HG03097 (cell line): Measurements from ENCODE around the gene OLFM1.

ENCODE experiments used
- ATAC-seq: cut with Tn5 transposase; IDR thresholded peaks from one replicate; pipeline ENCODE4 v1.9.1; 2021; ENCODE audit not compliant: unreplicated experiment, low FRiP score

The OLFM1 gene

DNA sequence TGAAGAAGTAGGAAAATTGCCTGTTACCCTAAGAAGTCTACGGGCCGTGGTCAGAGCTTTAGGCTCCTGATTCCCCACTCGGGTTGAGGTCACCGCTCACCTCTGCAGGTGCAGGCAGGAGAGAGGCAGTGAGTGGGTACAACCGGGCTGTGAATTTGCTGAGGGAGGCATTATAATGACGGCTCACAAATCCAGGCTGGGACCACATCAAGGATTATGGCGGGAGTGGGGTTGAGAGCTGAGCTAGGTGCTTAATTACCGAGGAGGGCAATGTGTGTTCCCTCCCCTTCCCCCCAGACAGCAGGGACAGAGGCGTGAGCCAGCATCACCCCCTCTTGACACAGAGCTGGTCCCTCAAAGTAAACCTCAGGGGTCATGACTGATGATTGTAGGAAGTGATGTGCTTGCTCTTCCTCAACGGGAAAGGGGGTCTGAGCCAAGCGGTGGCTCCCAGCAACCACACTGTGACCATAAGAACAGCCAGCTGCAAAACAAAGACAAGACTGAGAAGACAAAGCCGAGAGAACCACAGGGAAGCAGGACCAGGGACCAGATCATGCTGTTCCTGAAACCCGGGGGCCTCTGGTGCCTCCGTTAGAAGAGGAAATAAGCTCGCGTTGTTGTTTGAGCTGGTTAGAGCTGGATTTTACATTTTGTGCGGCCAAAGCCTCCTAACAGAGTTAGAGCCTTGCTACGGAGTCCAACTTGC, 77.7 kb downstream of the OLFM1 start:
- no peak for ATAC-seq

DNA sequence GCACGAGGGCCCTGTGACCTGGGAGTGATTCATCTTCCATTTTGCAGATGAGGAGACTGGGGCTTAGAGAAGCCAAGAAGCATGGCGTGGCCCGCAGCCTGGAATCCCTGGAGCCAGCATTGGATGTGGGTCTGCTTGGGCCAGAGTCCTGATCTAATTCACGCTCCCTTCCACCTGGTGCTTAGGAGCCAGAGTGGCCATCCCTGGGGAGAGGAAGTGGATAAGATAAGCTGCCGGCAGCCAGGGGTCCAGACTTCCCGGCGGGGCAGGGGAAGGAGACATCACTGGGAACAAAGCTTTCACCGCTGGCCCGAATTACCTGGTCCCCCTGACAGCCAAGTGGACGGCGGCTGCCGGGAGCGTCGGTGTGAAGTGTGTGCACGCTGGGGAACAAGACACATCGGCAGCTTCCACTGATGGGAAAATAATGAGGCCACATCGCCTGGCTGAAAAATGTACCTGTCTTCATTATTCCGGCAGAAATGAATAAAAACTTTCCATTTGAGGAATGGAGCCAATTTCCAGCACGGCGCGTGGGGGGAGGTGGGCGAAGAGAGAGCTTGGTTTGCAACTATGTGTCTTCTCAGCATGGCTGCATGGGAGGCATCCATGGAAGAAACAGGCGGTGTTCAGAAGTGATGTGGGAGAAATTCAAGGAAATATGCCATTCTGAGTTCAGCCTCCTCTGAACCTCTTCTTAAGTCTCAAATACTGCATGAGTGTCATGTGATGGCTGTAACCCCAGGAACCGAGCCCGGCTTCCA, 78.5 kb downstream of the OLFM1 start:
- ATAC-seq: no peak

DNA sequence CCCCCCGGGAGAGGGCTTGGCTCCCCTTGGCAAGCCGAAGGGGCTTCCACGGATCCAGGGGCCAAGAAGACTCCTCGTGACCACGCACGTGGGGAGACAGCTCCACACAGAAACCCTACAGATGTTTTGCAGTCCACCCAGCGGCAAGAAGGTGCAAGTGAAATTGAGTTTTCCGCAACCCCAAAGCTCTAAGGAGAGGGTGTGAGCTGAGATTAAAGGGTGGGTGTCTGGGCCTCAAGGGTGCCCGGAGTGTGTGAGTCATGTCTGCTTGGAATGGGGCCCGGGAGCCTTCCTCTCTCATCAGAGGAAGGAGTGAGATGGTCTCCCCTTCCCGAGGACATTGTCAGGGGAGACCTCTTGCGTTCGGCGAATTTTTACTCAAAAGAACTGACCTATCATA, 79.1 kb downstream of the OLFM1 start:
- no peak for ATAC-seq

DNA sequence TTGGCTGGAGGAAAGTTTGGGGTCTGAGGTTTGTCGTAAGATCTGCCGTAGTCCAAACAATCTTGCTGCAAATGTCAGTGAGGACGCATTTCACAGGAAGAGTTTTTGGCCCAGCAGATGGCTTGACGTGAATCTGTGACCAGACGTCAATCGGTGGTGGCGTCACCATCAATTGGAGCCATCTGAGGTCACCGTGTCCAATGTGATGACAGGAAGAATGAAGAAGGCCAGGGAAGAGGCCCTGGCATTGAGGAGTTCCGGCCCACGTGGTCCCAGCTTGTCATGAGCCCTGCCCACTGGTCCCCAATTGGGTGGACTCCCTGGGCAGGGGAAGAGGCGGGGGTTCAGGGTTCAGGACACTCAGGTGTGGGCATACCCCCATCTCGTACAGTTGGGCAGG, 79.9 kb downstream of the OLFM1 start:
- ATAC-seq: no peak

DNA sequence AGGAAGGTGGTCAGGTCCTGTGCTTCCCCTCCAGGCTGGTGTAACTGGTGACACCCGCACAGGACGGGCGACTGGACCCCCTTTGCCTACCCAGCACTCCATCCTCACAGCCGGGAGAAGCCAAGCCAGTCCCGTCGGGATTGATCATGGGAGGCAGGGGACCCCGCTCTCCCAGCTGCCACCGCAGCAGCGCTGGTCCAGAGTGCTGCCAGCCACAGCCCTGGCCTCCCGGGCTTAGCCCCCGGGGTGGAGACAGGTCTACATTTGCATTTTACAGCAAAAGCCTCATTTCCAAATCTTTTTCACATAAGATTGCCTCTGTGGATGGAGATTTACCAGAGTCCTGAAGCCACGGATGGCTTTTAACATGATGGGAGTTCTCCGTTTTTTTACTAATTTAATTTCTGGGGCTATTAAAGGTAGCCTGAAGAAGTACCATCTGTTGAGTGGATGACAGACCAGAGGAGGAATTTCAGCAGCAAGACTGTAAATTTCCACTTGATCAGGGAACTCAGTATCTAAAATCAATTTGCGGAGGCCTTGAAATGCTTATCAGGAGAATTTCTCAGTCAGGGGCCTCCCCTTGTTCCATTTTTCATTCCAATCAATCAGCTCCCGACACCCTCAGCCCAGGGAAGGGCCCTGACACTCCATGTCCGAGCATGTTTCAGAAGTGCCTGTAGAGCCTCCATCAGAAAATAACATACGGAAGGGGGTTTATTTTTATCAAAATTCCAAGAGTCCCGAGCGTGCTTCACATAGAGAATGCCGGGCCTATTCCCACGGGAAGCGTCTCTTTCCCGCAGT, 80.6 kb downstream of the OLFM1 start:
- no peak for ATAC-seq

DNA sequence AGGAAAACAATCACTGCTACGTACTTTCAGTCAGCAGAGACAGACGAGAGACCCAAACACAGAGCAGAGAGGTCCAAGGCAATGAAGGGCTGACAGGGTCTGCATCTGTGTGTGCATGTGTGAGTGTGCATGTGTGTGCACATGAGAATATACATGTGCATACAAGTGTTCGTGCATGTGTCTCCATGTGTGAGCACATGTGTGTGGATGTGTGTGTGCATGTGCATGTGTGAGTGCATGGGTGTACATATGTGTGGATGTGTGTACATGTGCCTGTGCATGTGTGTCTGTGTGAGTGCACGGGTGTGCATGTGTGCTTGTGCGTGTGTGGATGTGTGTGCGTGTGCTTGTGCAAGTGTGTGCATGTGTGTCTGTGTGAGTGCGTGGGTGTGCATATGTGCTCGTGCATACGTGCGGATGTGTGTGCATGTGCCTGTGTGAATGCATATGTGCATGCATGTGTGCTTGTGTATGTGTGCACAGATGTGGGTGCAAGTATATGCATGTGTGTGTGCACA, 82.3 kb downstream of the OLFM1 start:
- no peak for ATAC-seq

DNA sequence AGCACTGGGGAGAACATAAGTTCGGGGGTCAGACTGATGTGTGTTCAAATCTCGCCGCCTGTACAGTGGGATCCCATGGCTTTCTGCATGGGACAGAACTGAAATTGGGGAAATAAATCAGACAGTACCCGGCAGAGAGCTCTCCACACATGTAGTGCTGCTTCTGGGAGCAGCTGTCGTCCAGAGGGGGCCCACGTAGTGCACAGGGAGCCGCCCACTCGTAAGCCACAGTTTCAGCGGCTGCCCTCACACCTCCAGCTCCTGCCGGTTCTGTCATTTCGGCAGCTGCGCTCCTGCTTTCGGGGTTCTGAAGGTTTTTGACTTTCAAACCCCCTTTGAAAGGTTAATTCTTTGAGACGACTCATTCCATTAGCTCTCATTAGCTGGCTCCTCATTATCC, 83.1 kb downstream of the OLFM1 start:
- no peak for ATAC-seq
